HEK293 (cell line): ENCODE measurements around the gene CD59.

Source experiments
- CTCF ChIA-PET: fragments of 350-600 bp; formaldehyde crosslinking; extraction: SDS; loops from one replicate; lab custom pipeline; 2021; ENCODE audit warnings: antibody characterized with exemption; lab: Yijun Ruan, JAX
- POLR2A ChIA-PET: fragments of 300-600 bp; formaldehyde crosslinking; extraction: SDS; loops from one replicate; lab custom pipeline; 2020; ENCODE audit warnings: antibody characterized with exemption, inconsistent platforms; lab: Yijun Ruan, JAX
- H3K27ac ChIP-seq: fragments of 200-500 bp; sonication (Bioruptor generic); 2 replicates; pipeline ENCODE4 v1.5.1; 2014; ENCODE audit warnings: low read depth, low read length, control low read depth, inconsistent platforms; ENCODE audit errors: extremely low read depth
- H3K36me3 ChIP-seq, 2 experiments: fragments of 200-500 bp in 1 of 2; sonication (Bioruptor generic) in 1 of 2; 1 replicate in 1 of 2; 2 replicates in 1 of 2; pipeline ENCODE4 v1.5.1; 2014 to 2017; ENCODE audit warnings: inconsistent platforms in 2 of 2, low read length in 2 of 2; ENCODE audit not compliant: control insufficient read depth in 2 of 2, insufficient read depth in 1 of 2
- H3K4me1 ChIP-seq: fragments of 200-500 bp; sonication (Bioruptor generic); 2 replicates; pipeline ENCODE4 v1.5.1; 2014; ENCODE audit warnings: mild to moderate bottlenecking, low read length, inconsistent platforms; ENCODE audit not compliant: control insufficient read depth, insufficient read depth
- H3K4me3 ChIP-seq: 2 replicates; pipeline ENCODE4 v1.5.1; 2011; ENCODE audit warnings: low read depth, mild to moderate bottlenecking, control low read depth, low read length, moderate library complexity
- H3K9me3 ChIP-seq: fragments of 200-500 bp; sonication (Bioruptor generic); 2 replicates; pipeline ENCODE4 v1.5.1; 2014; ENCODE audit warnings: low read depth, low read length, inconsistent platforms; ENCODE audit not compliant: control insufficient read depth, insufficient read depth
- INSM2 ChIP-seq: fragments of 450-650 bp; formaldehyde crosslinking; IDR thresholded peaks from 2 replicates; pipeline ENCODE4 v1.5.1; 2016; ENCODE audit warnings: missing biosample characterization, missing genetic modification characterization
- KLF9 ChIP-seq: fragments of 450-650 bp; formaldehyde crosslinking; IDR thresholded peaks from 2 replicates; pipeline ENCODE4 v1.5.1; 2016; ENCODE audit warnings: missing biosample characterization, missing genetic modification characterization, low read depth
- SCRT1 ChIP-seq: fragments of 450-650 bp; formaldehyde crosslinking; IDR thresholded peaks from 2 replicates; pipeline ENCODE4 v1.5.1; 2016; ENCODE audit warnings: missing biosample characterization, missing genetic modification characterization, borderline replicate concordance
- SP3 ChIP-seq: fragments of 450-650 bp; formaldehyde crosslinking; IDR thresholded peaks from 2 replicates; pipeline ENCODE4 v1.5.1; 2016; ENCODE audit warnings: missing biosample characterization, missing genetic modification characterization
- ZBTB1 ChIP-seq: fragments of 450-650 bp; formaldehyde crosslinking; IDR thresholded peaks from 2 replicates; pipeline ENCODE4 v1.5.1; 2016; ENCODE audit warnings: missing biosample characterization, missing genetic modification characterization
- ZFP37 ChIP-seq: fragments of 450-650 bp; formaldehyde crosslinking; IDR thresholded peaks from 2 replicates; pipeline ENCODE4 v1.5.1; 2016; ENCODE audit warnings: missing biosample characterization, missing genetic modification characterization
- ZIC2 ChIP-seq: fragments of 450-650 bp; formaldehyde crosslinking; IDR thresholded peaks from 2 replicates; pipeline ENCODE4 v1.5.1; 2016; ENCODE audit warnings: missing biosample characterization, missing genetic modification characterization
- ZNF114 ChIP-seq: fragments of 450-650 bp; formaldehyde crosslinking; IDR thresholded peaks from 2 replicates; pipeline ENCODE4 v1.5.0; 2017; ENCODE audit warnings: missing biosample characterization, missing genetic modification characterization
- ZNF140 ChIP-seq: fragments of 450-650 bp; formaldehyde crosslinking; IDR thresholded peaks from 2 replicates; pipeline ENCODE4 v1.5.1; 2016; ENCODE audit warnings: missing biosample characterization, missing genetic modification characterization
- ZNF248 ChIP-seq: fragments of 450-650 bp; formaldehyde crosslinking; IDR thresholded peaks from 2 replicates; pipeline ENCODE4 v1.5.1; 2017; ENCODE audit warnings: missing biosample characterization, missing genetic modification characterization
- ZNF302 ChIP-seq: fragments of 450-650 bp; formaldehyde crosslinking; IDR thresholded peaks from 2 replicates; pipeline ENCODE4 v1.5.1; 2016; ENCODE audit warnings: missing biosample characterization, missing genetic modification characterization, low read depth
- ZNF354C ChIP-seq: fragments of 450-650 bp; formaldehyde crosslinking; IDR thresholded peaks from 2 replicates; pipeline ENCODE4 v1.5.1; 2016; ENCODE audit warnings: missing biosample characterization, missing genetic modification characterization, low read depth, borderline replicate concordance
- ZNF394 ChIP-seq: fragments of 450-650 bp; formaldehyde crosslinking; IDR thresholded peaks from 2 replicates; pipeline ENCODE4 v1.5.1; 2016; ENCODE audit warnings: missing biosample characterization, missing genetic modification characterization, mild to moderate bottlenecking, moderate library complexity, borderline replicate concordance
- ZNF580 ChIP-seq: fragments of 450-650 bp; formaldehyde crosslinking; IDR thresholded peaks from 2 replicates; pipeline ENCODE4 v1.5.1; 2016; ENCODE audit warnings: missing biosample characterization, missing genetic modification characterization
- ZNF621 ChIP-seq: fragments of 450-650 bp; formaldehyde crosslinking; IDR thresholded peaks from 2 replicates; pipeline ENCODE4 v1.5.1; 2017; ENCODE audit warnings: missing biosample characterization, missing genetic modification characterization
- ZNF654 ChIP-seq: fragments of 450-650 bp; formaldehyde crosslinking; IDR thresholded peaks from 2 replicates; pipeline ENCODE4 v1.5.1; 2016; ENCODE audit warnings: low read depth, missing biosample characterization, missing genetic modification characterization
- ZNF670 ChIP-seq: fragments of 450-650 bp; formaldehyde crosslinking; IDR thresholded peaks from 2 replicates; pipeline ENCODE4 v1.5.1; 2016; ENCODE audit warnings: missing biosample characterization, missing genetic modification characterization, low read depth
- ZNF692 ChIP-seq: fragments of 450-650 bp; formaldehyde crosslinking; IDR thresholded peaks from 2 replicates; pipeline ENCODE4 v1.5.1; 2016; ENCODE audit warnings: missing biosample characterization, missing genetic modification characterization
- ZSCAN18 ChIP-seq: fragments of 450-650 bp; formaldehyde crosslinking; IDR thresholded peaks from 2 replicates; pipeline ENCODE4 v1.5.1; 2016; ENCODE audit warnings: missing biosample characterization, missing genetic modification characterization
- ZXDB ChIP-seq: fragments of 450-650 bp; formaldehyde crosslinking; IDR thresholded peaks from 2 replicates; pipeline ENCODE4 v1.5.1; 2016; ENCODE audit warnings: missing biosample characterization, missing genetic modification characterization

Gene CD59

GRCh38 chr11:33716243-33716642 is 20.0 kb downstream of the CD59 start:
- POLR2A ChIA-PET = interaction anchor here (1.1 to 2.1 kb wide), 3 partner anchors 9 to 20 kb away, joined by 3 to 26 read pairs (median 3); partner anchors contain the start of gene CD59
- Histone ChIP-seq H3K9me3 (no peaks in the 10 kb centered on the region), H3K27ac (no peak overlapping the region), H3K4me3 (no peak overlapping the region), H3K4me1 (no peaks in the 10 kb centered on the region), H3K36me3 (peaks cover 0 to 78% of the 10 kb centered on the region in 2 experiments; a peak in 2 of 3 replicates)
- peak; percentile 45 for TF ChIP-seq ZNF654 (tag by site-specific recombination)
- TF ChIP-seq ZNF621 (tag by site-specific recombination) = no peak
- CTCF ChIA-PET = interaction anchor here (0.6 to 4.8 kb wide), 13 partner anchors 8 to 280 kb away, joined by 3 to 40 read pairs (median 5); partner anchors contain the start of gene CD59

- no peak overlapping the region for H3K27ac ChIP-seq
- no peak overlapping the region for H3K4me3 ChIP-seq
- ChIA-PET CTCF (interaction anchor here (0.5 to 4.8 kb wide), 6 partner anchors 12 to 1378 kb away, joined by 3 to 40 read pairs (median 19); no protein-coding TSS in a partner anchor), POLR2A (interaction anchor here (1.3 kb wide), 1 partner anchor 22 kb away, joined by 3 read pairs; the partner anchor contains the start of gene CD59)
- peaks cover 0 to 78% of the 10 kb centered on the region in 2 experiments; a peak in 2 of 3 replicates for H3K36me3 ChIP-seq
- TF ChIP-seq SCRT1 (tag by site-specific recombination) (no peak), ZXDB (tag by site-specific recombination) (no peak), ZNF140 (no peak), KLF9 (tag by site-specific recombination) (no peak), ZNF354C (tag by site-specific recombination) (no peak), SP3 (tag by site-specific recombination) (no peak), ZBTB1 (no peak), ZIC2 (tag by site-specific recombination) (no peak), ZNF248 (no peak), ZSCAN18 (no peak), ZNF692 (tag by site-specific recombination) (no peak), ZFP37 (tag by site-specific recombination) (no peak), ZNF394 (no peak), ZNF302 (tag by site-specific recombination) (no peak), ZNF670 (tag by site-specific recombination) (no peak), ZNF580 (tag by site-specific recombination) (no peak), ZNF114 (tag by site-specific recombination) (no peak), INSM2 (tag by site-specific recombination) (no peak)
- no peaks in the 10 kb centered on the region for H3K9me3 ChIP-seq
- H3K4me1 ChIP-seq = no peaks in the 10 kb centered on the region
Observed at GRCh38 chr11:33713856-33714398, 22.3 kb downstream of the CD59 start.
